Stimulated activated CD4-positive, alpha-beta T cell treated with anti-CD3 and anti-CD28 coated beads, Interleukin-12 subunit alpha, Interleukin-12 subunit beta, amount 100 ng/mL, for 24 hours (primary cell): ENCODE measurements around the gene TASP1.

ENCODE experiments used
- DNase-seq, 2 experiments: peaks; one replicate each; pipeline ENCODE4 v3.0.0-alpha.2; 2020; ENCODE audit warnings: low read depth in 2 of 2

Gene TASP1

GRCh38 chr20:13348311-13349234 is 290.2 kb downstream of the TASP1 start:
- DNase-seq = no peak

GRCh38 chr20:13344671-13345070 is 294.1 kb downstream of the TASP1 start:
- no peak for DNase-seq

- DNase-seq = no peak
Measured at GRCh38 chr20:13342469-13343242, 296.1 kb downstream of the TASP1 start.

GRCh38 chr20:13341737-13342393 is 296.9 kb downstream of the TASP1 start:
- no peak for DNase-seq

DNA sequence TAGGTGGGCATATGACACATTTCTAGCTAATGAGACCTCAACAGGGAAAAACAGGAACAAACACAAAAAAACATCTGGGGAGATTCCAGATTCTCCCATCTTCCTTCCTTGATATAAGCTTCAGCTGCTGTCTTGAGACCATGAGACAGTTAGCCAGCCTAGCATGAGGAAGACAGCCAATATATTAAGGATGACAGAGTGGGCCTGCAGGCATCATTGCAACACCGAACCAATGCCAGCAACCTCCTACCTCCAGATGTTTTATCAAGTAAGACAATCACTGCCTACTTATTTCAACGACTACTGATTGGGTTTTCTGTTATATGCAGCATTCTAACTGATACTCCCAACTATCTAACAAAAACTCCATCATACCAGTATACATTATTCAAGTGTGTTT is 298.6 kb downstream of the TASP1 start:
- no peak for DNase-seq
